Measurements from ENCODE around the gene ABCC3. TPM values are rescaled to one million over a fixed set of nuclear protein-coding genes. Genes with fewer than 3 reads are reported as not detected.

The ABCC3 gene
- total RNA-seq, 1 donor from 2014 or later: 0.20 TPM

DNA sequence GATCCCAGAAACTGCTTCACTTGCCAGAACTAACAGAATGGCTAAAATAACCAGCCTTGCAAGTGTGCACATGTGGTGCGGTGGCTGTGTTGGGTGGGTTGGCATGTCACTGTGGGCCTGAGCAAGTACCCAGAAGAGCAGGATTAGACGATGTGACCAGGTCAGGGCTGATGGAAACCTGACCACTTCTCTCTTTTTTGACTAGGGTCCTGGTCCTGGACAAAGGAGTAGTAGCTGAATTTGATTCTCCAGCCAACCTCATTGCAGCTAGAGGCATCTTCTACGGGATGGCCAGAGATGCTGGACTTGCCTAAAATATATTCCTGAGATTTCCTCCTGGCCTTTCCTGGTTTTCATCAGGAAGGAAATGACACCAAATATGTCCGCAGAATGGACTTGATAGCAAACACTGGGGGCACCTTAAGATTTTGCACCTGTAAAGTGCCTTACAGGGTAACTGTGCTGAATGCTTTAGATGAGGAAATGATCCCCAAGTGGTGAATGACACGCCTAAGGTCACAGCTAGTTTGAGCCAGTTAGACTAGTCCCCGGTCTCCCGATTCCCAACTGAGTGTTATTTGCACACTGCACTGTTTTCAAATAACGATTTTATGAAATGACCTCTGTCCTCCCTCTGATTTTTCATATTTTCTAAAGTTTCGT is 56.3 kb downstream of the ABCC3 start:
- ATAC-seq (ENCODE audit: low read depth) (no peak), DNase-seq (no peak)
- H3K4me3 Mint-ChIP-seq: no peak overlapping the region
- H3K27ac Mint-ChIP-seq: no peak overlapping the region
- no peaks in the 10 kb centered on the region for H3K4me1 Mint-ChIP-seq
- H3K36me3 Mint-ChIP-seq (ENCODE audit: low read depth): peaks cover 31% of the 10 kb centered on the region
- TF ChIP-seq, protein P1, sequence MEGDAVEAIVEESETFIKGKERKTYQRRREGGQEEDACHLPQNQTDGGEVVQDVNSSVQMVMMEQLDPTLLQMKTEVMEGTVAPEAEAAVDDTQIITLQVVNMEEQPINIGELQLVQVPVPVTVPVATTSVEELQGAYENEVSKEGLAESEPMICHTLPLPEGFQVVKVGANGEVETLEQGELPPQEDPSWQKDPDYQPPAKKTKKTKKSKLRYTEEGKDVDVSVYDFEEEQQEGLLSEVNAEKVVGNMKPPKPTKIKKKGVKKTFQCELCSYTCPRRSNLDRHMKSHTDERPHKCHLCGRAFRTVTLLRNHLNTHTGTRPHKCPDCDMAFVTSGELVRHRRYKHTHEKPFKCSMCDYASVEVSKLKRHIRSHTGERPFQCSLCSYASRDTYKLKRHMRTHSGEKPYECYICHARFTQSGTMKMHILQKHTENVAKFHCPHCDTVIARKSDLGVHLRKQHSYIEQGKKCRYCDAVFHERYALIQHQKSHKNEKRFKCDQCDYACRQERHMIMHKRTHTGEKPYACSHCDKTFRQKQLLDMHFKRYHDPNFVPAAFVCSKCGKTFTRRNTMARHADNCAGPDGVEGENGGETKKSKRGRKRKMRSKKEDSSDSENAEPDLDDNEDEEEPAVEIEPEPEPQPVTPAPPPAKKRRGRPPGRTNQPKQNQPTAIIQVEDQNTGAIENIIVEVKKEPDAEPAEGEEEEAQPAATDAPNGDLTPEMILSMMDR (IDR thresholded peaks at IDR 0.05): no peak
- ChIA-PET POLR2A (interaction anchor here (0.6 kb wide), 1 partner anchor 179 kb away, joined by 5 read pairs; no protein-coding TSS in a partner anchor), CTCF (interaction anchor here (0.6 kb wide), 1 partner anchor 92 kb away, joined by 4 read pairs; no protein-coding TSS in a partner anchor)
- intact Hi-C loops (cut with micrococcal nuclease): no loop called here
- no peaks in the 10 kb centered on the region for H3K27me3 Mint-ChIP-seq
- H3K9me3 Mint-ChIP-seq: no peaks in the 10 kb centered on the region

DNA sequence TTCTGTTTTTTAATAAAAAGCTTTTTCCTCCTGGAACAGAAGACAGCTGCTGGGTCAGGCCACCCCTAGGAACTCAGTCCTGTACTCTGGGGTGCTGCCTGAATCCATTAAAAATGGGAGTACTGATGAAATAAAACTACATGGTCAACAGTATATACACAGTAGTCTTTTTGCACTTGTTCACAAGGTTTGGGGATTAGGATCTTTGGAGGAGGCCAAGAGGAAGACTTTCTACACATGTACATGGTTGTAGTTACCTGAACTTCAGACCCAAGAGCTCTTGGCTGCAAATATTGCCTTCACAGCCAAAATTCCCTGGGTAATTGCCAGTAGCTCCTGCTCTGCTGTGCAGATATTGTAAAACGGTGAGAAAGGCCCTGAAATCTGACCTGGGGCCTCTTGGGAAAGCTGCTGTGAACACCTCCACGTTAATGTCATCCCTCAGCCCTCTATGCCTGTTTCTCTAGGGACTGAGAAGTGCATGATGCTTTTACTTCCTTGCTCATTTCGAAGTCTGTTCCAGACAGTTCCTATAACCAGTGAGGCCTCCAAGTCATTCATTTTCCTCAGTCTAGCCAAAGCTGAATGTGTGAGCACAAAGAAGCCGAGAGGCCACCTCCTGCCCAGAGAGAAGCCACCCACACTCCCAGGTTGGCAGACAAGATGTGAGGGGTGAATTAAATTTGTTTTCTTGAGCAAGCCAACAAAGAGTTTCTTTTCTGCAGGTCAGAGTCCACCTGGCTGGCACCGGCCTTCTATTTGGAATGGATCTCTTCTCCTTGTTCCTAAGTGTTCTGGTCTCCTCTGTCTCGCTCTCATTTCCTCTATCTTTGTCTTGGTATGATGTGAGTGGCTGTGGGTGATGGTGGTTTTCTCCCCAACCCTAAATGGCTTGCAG is 57.1 kb downstream of the ABCC3 start:
- Mint-ChIP-seq H3K4me1 (no peaks in the 10 kb centered on the region), H3K9me3 (no peaks in the 10 kb centered on the region), H3K27me3 (no peaks in the 10 kb centered on the region), H3K4me3 (no peak overlapping the region), H3K36me3 (ENCODE audit: low read depth) (peaks cover 39% of the 10 kb centered on the region), H3K27ac (no peak overlapping the region)
- DNase-seq: no peak
- TF ChIP-seq, protein P1 (IDR thresholded peaks at IDR 0.05): no peak
- intact Hi-C loops (cut with micrococcal nuclease): no loop called here
- no peak for ATAC-seq (ENCODE audit: low read depth)
- CTCF ChIA-PET: interaction anchor here (0.6 kb wide), 1 partner anchor 92 kb away, joined by 4 read pairs; no protein-coding TSS in a partner anchor
- POLR2A ChIA-PET: interaction anchor here (0.6 kb wide), 1 partner anchor 180 kb away, joined by 5 read pairs; no protein-coding TSS in a partner anchor

GRCh38 chr17:50692448-50693035 is 57.9 kb downstream of the ABCC3 start:
- Mint-ChIP-seq H3K36me3 (ENCODE audit: low read depth) (peaks cover 46% of the 10 kb centered on the region), H3K27ac (no peak overlapping the region), H3K4me3 (no peak overlapping the region), H3K9me3 (no peaks in the 10 kb centered on the region), H3K4me1 (no peaks in the 10 kb centered on the region), H3K27me3 (no peaks in the 10 kb centered on the region)
- CTCF ChIA-PET: no interaction called here
- TF ChIP-seq, protein P1 (IDR thresholded peaks at IDR 0.05): no peak
- ATAC-seq (ENCODE audit: low read depth): no peak
- POLR2A ChIA-PET: interaction anchor here (0.6 kb wide), 1 partner anchor 12 kb away, joined by 6 read pairs; no protein-coding TSS in a partner anchor
- intact Hi-C loops (cut with micrococcal nuclease): no loop called here
- no peak for DNase-seq

DNA sequence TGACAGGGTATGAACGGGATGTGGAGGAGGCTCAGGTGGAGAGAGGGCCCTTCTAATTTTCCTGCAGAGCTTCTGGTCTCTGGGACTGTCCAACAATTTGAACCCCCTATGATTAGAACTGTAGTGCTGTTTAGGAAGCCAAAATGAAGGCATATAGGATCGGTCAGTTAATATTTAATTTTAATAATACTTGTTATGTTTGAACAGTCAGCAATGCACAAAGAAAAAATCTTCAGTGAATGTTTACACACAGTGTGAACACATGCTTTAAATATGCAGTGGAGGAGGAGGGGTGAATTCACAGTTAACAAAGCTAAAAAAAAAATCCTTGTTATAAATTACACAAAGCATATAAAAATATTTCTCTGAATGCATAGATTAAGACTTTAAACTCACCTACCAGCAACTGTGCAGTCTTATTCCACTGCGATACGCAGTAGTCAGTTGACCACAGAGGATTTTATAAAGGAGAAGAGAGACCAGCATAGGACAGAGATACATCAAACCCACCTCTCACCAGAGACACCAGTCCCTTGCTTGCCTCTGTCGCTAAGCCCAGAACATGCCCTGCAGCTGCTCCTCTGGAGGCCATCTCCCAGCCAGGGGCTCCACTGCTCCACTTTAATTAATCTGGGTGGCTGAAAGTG is 58.5 kb downstream of the ABCC3 start:
- intact Hi-C loops (cut with micrococcal nuclease): no loop called here
- TF ChIP-seq, protein P1 (IDR thresholded peaks at IDR 0.05): no peak
- no peaks in the 10 kb centered on the region for H3K9me3 Mint-ChIP-seq
- H3K4me3 Mint-ChIP-seq: no peak overlapping the region
- H3K27ac Mint-ChIP-seq: no peak overlapping the region
- DNase-seq (no peak), ATAC-seq (ENCODE audit: low read depth) (no peak)
- H3K4me1 Mint-ChIP-seq: no peaks in the 10 kb centered on the region
- CTCF ChIA-PET: no interaction called here
- H3K36me3 Mint-ChIP-seq (ENCODE audit: low read depth): peaks cover 52% of the 10 kb centered on the region
- POLR2A ChIA-PET: interaction anchor here (0.6 kb wide), 1 partner anchor 11 kb away, joined by 6 read pairs; no protein-coding TSS in a partner anchor
- H3K27me3 Mint-ChIP-seq: no peaks in the 10 kb centered on the region

Data from activated B cell treated with CpG ODN at 0.5 μM for 24 hours (primary cell).